ENCODE results near the gene MMADHC.

Gene MMADHC

GRCh38 chr2:149544692-149545091, 42.9 kb downstream of the MMADHC start:
- DNase-seq, result no peak

DNA sequence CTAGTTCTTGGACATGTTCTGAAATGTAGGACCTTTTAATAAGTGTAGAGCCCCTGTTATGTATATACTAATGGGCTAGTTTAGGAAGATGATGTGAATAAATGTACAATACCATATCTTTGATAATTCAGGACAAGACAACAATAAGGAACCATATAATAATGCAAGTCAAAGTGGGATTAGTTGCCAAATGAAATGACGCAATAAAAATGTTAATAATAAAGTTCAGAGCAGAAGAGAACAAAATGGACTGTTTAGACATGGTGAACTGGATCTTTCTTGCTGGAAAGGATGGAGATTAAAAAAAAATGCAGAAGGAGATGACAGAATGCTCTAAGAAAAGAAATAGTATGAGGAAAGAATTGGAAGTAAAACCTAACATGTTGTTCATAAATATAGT, 43.7 kb downstream of the MMADHC start:
- DNase-seq, result no peak

- no peak for DNase-seq
Observed at GRCh38 chr2:149540138-149540537, 47.4 kb downstream of the MMADHC start.

DNA sequence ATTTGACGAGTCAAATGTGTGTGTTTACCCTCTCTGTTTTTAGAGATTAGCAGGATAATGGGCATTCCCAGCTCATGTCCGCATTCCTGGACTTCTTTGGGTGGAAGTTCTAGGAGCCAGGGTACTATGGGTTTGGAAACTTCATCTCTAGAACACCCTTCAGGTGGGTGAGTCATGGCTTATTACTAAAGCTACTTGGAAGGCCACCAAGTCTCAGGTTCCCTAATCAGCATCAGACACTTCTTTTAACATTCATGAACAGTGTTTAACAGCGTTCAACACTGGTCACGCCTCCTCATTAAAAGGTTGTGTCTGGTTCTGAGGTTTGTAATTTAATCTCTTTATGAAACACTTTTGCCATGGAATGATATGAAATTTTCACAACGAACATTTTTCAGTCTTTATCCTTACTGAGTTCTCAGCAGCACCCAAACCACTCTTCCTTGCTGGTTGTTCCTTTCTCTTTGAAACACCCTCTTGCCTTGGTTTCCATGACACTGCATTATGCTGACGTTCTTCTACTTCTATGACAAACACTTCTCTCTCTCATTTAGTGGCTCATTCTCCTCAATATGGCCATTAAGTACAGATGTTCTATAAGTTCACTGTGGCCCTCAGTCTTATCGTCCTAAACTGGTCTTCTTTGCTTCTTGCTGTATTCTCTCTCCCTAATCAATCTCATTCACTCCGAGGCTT, 49.3 kb downstream of the MMADHC start:
- DNase-seq, result no peak

DNA sequence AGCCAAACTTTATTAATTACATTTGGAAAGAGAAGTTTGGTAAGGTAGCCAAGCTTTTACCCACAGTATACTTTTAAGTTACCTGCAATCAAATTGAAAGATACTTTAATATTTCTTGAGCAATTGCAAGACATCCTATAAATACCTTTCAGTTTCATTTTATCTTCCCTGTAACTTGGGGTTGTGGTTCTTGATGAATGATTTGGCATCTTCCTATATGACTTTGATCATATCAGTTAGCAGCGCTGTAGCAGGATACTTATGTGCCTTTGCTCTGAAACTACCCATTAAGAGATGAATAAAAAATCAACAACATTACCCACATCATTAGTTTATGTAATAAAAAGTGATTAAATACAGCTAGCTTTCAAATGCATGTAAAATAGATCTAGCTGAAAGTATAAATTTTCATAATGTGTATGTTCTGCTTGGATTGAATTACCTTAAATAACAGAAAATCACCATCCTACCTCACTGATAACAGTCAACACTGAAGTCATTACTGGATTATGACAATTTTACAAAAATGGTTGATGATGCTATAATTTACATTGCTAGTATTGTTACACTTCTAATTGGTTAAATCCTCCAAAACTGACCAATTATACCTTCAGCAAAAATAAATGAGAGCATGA, 50.4 kb downstream of the MMADHC start:
- DNase-seq, result no peak

- DNase-seq, result no peak
Observed at GRCh38 chr2:149536649-149537048, 50.9 kb downstream of the MMADHC start.

DNA sequence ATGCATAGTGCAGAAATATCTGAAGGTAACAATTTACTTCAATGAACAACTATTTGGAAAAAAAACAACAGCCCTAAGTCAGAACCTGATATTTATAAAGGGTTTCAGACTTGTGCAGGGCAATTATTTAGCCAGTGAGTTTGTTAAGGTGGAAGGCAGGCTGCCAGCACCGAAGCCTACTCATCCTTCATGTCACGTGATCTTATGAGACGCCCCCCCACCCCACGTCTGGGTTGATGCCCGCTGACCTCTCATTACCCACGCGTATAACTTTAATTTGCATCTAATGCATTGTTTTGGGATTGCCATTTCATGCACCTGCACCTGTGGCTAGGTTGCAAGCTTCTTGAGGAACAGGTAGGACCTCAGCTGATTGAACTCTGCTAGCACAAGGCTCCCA, 52.9 kb downstream of the MMADHC start:
- no peak for DNase-seq

- no peak for DNase-seq
Observed at GRCh38 chr2:149528983-149529382, 58.6 kb downstream of the MMADHC start.

DNA sequence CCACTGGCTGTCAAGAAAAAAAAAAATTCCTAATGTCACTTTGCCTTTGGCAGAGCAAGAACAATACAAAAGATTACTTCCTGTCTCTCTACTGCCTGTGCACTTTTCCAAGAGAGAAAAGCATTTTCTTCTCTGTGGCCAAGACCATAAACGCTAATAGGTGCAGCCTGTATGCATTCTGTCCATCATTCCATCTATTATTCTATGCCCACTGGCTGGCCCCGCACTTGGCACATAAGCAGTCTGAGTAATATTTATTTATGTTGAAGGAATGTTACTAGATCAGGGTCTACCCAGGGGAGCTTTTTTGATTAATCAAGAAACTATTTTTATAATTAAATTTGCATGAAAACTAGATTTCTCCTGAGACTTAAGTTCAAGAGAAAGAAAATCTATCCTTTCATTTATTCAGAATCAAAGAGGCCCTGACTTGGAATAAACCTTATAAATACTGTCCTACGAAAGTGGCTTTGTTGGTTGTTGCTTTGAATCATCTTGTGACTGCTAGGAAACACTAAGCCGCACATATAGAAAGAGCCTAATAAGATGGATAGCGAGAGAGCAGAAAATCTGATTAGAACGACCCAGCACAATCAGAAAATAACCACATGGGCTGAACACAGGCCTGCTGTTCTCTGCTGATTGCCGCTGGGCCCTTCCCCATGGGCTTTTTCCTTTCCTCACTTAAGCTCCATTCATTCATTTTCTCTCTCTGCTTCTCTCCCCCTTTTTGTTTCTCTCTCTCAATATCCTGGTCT, 59.4 kb downstream of the MMADHC start:
- no peak for DNase-seq

GRCh38 chr2:149526689-149527088, 60.9 kb downstream of the MMADHC start:
- no peak for DNase-seq

- DNase-seq, result no peak
Observed at GRCh38 chr2:149525323-149525722, 62.3 kb downstream of the MMADHC start.
